ENCODE data around the gene RGS3.

GRCh38 chr9:113513111-113513510 is 49.6 kb downstream of the RGS3 start:
- TF ChIP-seq RAD21 (IDR thresholded peaks at IDR 0.05; ENCODE audit: low read depth), result no peak
- TF ChIP-seq MAX (IDR thresholded peaks at IDR 0.05), result no peak
- no peak for TF ChIP-seq REST (IDR thresholded peaks at IDR 0.05; ENCODE audit: low read depth)
- TF ChIP-seq CEBPB (IDR thresholded peaks at IDR 0.05), result no peak

Measured in Ishikawa (cell line).